ENCODE measurements around the gene MS4A1. TPM values are rescaled to one million over a fixed set of nuclear protein-coding genes. Genes with fewer than 3 reads are reported as not detected.

The MS4A1 gene
- 19.7 TPM for total RNA-seq (2013)
- polyA plus RNA-seq (1 to 10 TPM in 2 of 3 donors, under 1 TPM in 1; 0.88 to 8.0 (median 1.3) TPM), polyA minus RNA-seq (0.80 and 1.2 TPM in 2 replicates), total RNA-seq (0.13 to 5.0 (median 0.96) reads per million in 11 experiments)

DNA sequence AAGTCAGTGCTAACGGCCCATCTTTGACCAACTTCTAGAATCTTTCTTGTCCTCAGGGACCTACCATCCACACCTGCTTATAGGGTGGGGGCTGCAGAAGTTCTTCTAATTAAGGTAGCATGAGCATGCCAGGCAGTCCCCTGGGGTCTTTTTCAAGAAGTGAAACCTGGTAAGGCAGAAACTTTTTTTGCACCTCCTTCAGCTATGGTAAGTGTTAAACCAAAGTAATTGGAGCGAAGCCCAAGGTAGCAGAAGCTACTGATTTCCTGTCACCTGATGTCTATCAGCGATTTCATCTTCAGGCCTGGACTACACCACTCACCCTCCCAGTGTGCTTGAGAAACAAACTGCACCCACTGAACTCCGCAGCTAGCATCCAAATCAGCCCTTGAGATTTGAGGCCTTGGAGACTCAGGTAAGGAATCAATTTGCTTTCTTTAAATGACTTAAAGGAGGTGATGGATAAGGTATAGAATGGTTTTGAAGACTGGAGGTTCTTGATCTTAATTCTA, at the start of gene MS4A1:
TSS of gene MS4A1 (plus strand) at position 317 of the 512 bp plus-strand sequence. CDS start 6,528 bp downstream, outside the sequence.
- Histone ChIP-seq H3K36me3 (replicated peaks in 1 of 2; ENCODE audit: control insufficient read depth in 1 of 2, insufficient read depth in 2 of 2, low read length in 2 of 2) (no peaks in the 10 kb centered on the region), H3K27me3 (ENCODE audit: control insufficient read depth in 2 of 2, insufficient read depth in 2 of 2, low read length in 2 of 2) (no peaks in the 10 kb centered on the region), H3K4me1 (ENCODE audit: control insufficient read depth in 1 of 2, insufficient read depth in 2 of 2, low read length in 2 of 2) (no peaks in the 10 kb centered on the region), H3K79me2 (ENCODE audit: insufficient read depth, low read length) (no peaks in the 10 kb centered on the region), H2AFZ (ENCODE audit: insufficient read depth, low read depth, low read length, poor library complexity, severe bottlenecking) (no peak within 1 kb of the TSS), H3K4me3 (replicated peaks in 1 of 3; ENCODE audit: low read depth in 2 of 3, low read length in 3 of 3) (no peak within 1 kb of the TSS), H4K20me1 (ENCODE audit: insufficient read depth, low read length) (no peaks in the 10 kb centered on the region), H3K27ac (ENCODE audit: low read depth in 1 of 2, low read length in 2 of 2) (no peak within 1 kb of the TSS), H3K9me3 (replicated peaks in 1 of 2; ENCODE audit: control insufficient read depth in 1 of 2, insufficient read depth in 1 of 2, low read length in 2 of 2) (no peaks in the 10 kb centered on the region), H3K4me2 (replicated peaks; ENCODE audit: extremely low read depth, low read length, poor library complexity, severe bottlenecking) (no peak within 1 kb of the TSS), H3K9ac (ENCODE audit: insufficient read depth, low read length, poor library complexity, severe bottlenecking) (no peak within 1 kb of the TSS)
- Mint-ChIP-seq H3K27ac (peak within 1 kb of the TSS in 1 of 7 donors; percentile 15), H3K4me1 (no peaks in the 10 kb centered on the region), H3K9me3 (peaks cover 0 to 6% (median 3%) of the 10 kb centered on the region in 7 donors), H3K4me3 (no peak within 1 kb of the TSS), H3K27me3 (ENCODE audit: low read depth in 3 of 3) (peaks cover 0 to 3% (median 2%) of the 10 kb centered on the region in 3 donors), H3K36me3 (peaks cover 0 to 1% of the 10 kb centered on the region in 2 donors)
- TF ChIP-seq, protein P1, sequence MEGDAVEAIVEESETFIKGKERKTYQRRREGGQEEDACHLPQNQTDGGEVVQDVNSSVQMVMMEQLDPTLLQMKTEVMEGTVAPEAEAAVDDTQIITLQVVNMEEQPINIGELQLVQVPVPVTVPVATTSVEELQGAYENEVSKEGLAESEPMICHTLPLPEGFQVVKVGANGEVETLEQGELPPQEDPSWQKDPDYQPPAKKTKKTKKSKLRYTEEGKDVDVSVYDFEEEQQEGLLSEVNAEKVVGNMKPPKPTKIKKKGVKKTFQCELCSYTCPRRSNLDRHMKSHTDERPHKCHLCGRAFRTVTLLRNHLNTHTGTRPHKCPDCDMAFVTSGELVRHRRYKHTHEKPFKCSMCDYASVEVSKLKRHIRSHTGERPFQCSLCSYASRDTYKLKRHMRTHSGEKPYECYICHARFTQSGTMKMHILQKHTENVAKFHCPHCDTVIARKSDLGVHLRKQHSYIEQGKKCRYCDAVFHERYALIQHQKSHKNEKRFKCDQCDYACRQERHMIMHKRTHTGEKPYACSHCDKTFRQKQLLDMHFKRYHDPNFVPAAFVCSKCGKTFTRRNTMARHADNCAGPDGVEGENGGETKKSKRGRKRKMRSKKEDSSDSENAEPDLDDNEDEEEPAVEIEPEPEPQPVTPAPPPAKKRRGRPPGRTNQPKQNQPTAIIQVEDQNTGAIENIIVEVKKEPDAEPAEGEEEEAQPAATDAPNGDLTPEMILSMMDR (IDR thresholded peaks at IDR 0.05): no peak
- DNase-seq: no peak
- 56% methylated on average over 2 of the region's 4 CpGs for WGBS (ENCODE audit: insufficient coverage)
- intact Hi-C loops (cut with micrococcal nuclease): no loop called here

DNA sequence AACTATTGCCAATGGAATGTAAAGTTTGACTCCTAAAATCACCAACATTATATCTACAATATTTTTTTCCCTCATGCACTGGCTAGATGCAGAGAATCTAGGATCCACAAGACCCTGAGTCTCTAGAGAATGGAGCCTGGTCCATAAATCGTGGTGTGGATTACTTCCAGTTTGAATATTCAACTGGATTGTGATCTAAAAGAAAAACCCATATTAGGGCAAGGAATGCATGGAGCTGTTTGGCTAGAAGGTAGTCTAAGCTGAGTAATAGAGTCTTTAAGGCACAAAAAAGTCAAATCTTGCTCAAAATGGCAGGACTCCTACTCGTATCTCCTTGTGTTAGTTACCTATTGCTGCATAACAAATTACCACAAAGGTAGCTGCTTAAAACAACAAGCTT, 35.6 kb upstream of the MS4A1 start:
- intact Hi-C loops (cut with micrococcal nuclease): no loop called here
- 80% methylated on average over 1 of the region's 2 CpGs for WGBS (ENCODE audit: insufficient coverage)
- Histone ChIP-seq H3K9me3 (replicated peaks in 1 of 2; ENCODE audit: control insufficient read depth in 1 of 2, insufficient read depth in 1 of 2, low read length in 2 of 2) (peaks cover 7 to 8% of the 10 kb centered on the region in 2 donors), H3K4me2 (replicated peaks; ENCODE audit: extremely low read depth, low read length, poor library complexity, severe bottlenecking) (no peak overlapping the region), H3K27ac (ENCODE audit: low read depth in 1 of 2, low read length in 2 of 2) (no peak overlapping the region), H3K27me3 (ENCODE audit: control insufficient read depth in 2 of 2, insufficient read depth in 2 of 2, low read length in 2 of 2) (no peaks in the 10 kb centered on the region), H2AFZ (ENCODE audit: insufficient read depth, low read depth, low read length, poor library complexity, severe bottlenecking) (no peak overlapping the region), H4K20me1 (ENCODE audit: insufficient read depth, low read length) (no peaks in the 10 kb centered on the region), H3K36me3 (replicated peaks in 1 of 2; ENCODE audit: control insufficient read depth in 1 of 2, insufficient read depth in 2 of 2, low read length in 2 of 2) (peaks cover 7 to 13% of the 10 kb centered on the region in 2 donors), H3K9ac (ENCODE audit: insufficient read depth, low read length, poor library complexity, severe bottlenecking) (no peak overlapping the region), H3K4me1 (ENCODE audit: control insufficient read depth in 1 of 2, insufficient read depth in 2 of 2, low read length in 2 of 2) (no peaks in the 10 kb centered on the region), H3K4me3 (replicated peaks in 1 of 3; ENCODE audit: low read depth in 2 of 3, low read length in 3 of 3) (no peak overlapping the region), H3K79me2 (ENCODE audit: insufficient read depth, low read length) (no peaks in the 10 kb centered on the region)
- TF ChIP-seq, protein P1 (IDR thresholded peaks at IDR 0.05): no peak
- Mint-ChIP-seq H3K4me1 (peaks cover 8% of the 10 kb centered on the region), H3K9me3 (peaks cover 8 to 24% (median 17%) of the 10 kb centered on the region in 7 donors), H3K36me3 (peaks cover 14 to 15% of the 10 kb centered on the region in 2 donors), H3K27ac (no peak overlapping the region), H3K27me3 (ENCODE audit: low read depth in 3 of 3) (peaks cover 0 to 3% (median 0%) of the 10 kb centered on the region in 3 donors), H3K4me3 (no peak overlapping the region)
- DNase-seq: no peak

Measured in CD14-positive monocyte (primary cell).